Activated gamma-delta T cell treated with Interleukin-2 at 50 U/mL for 16 hours (primary cell): Measurements from ENCODE around the gene POLD2.
"Not testable (repeated sequence)": the region's sequence is repeated elsewhere in the genome, so short reads cannot be mapped to it uniquely, and the experiment has no call there.

Experiments used
- DNase-seq: peaks from one replicate; pipeline ENCODE4 v3.0.0-alpha.2; 2020

Gene POLD2

GRCh38 chr7:44123190-44124003 lies at the start of gene POLD2:
Gene POLD2, minus strand, starts transcription at chr7:44123548. Its CDS starts 1,495 bp downstream, at chr7:44122053.
- DNase-seq, result peak; percentile 97

GRCh38 chr7:44172803-44173424 lies 49.6 kb upstream of the POLD2 start:
- DNase-seq, result no peak

GRCh38 chr7:44172352-44172751 lies 49.0 kb upstream of the POLD2 start:
- DNase-seq, result no peak

- DNase-seq, result not testable (repeated sequence)
Observed at GRCh38 chr7:44171901-44172300, 48.6 kb upstream of the POLD2 start.

- no peak for DNase-seq
Observed at GRCh38 chr7:44167920-44168319, 44.6 kb upstream of the POLD2 start.

- DNase-seq, result no peak
Observed at GRCh38 chr7:44163591-44163990, 40.2 kb upstream of the POLD2 start.

GRCh38 chr7:44162785-44163395 lies 39.5 kb upstream of the POLD2 start:
- no peak for DNase-seq

- DNase-seq, result no peak
Observed at GRCh38 chr7:44162179-44162578, 38.8 kb upstream of the POLD2 start.

GRCh38 chr7:44161371-44161770 lies 38.0 kb upstream of the POLD2 start:
- DNase-seq, result no peak

GRCh38 chr7:44159824-44160630 lies 36.7 kb upstream of the POLD2 start:
- no peak for DNase-seq

- DNase-seq, result no peak
Observed at GRCh38 chr7:44158873-44159631, 35.7 kb upstream of the POLD2 start.

- DNase-seq, result no peak
Observed at GRCh38 chr7:44158096-44158872, 34.9 kb upstream of the POLD2 start.

GRCh38 chr7:44157116-44158080 lies 34.0 kb upstream of the POLD2 start:
- DNase-seq, result no peak

- no peak for DNase-seq
Observed at GRCh38 chr7:44156453-44157010, 33.2 kb upstream of the POLD2 start.

- no peak for DNase-seq
Observed at GRCh38 chr7:44155191-44156185, 32.1 kb upstream of the POLD2 start.

- DNase-seq, result no peak
Observed at GRCh38 chr7:44154703-44155102, 31.4 kb upstream of the POLD2 start.

- no peak for DNase-seq
Observed at GRCh38 chr7:44153948-44154335, 30.6 kb upstream of the POLD2 start.
